A549 (cell line): ENCODE results near the gene SNAPIN. TPM values are rescaled to one million over a fixed set of nuclear protein-coding genes. Genes with fewer than 3 reads are reported as not detected.

Source experiments
- ATAC-seq, 2 experiments: fragments of 200-7000 bp in 1 of 2; fragments of >200 bp in 1 of 2; cut with Nextera tagmentation in 1 of 2; cut with Tn5 transposase in 1 of 2; 3 replicates each; pipeline versions ENCODE4 v1.8.0 to v1.9.1; 2018 to 2020; ENCODE audit warnings: mild to moderate bottlenecking in 1 of 2, moderate library complexity in 1 of 2
- CTCF ChIA-PET: fragments of 300-600 bp; sonication (Branson Sonifier 250); formaldehyde crosslinking; extraction: SDS; loops from one replicate; lab custom pipeline; 2021; ENCODE audit warnings: antibody characterized with exemption, inconsistent platforms; lab: Yijun Ruan, JAX
- POLR2A ChIA-PET: fragments of 350-600 bp; formaldehyde crosslinking; extraction: SDS; loops from one replicate; lab custom pipeline; 2021; ENCODE audit warnings: antibody characterized with exemption, inconsistent platforms; lab: Yijun Ruan, JAX
- DNase-seq, 2 experiments: peaks; one replicate each; pipeline versions ENCODE4 v3.0.0 to v3.0.0-alpha.2; 2011 to 2016; ENCODE audit warnings: low read depth in 1 of 2, low spot score in 1 of 2
- FAIRE-seq: peaks from 2 replicates; lab custom pipeline; 2011; peaks lifted over from hg19 to GRCh38; lab: Jason Lieb, UNC
- H3K27ac ChIP-seq, 2 experiments: fragments of >200 bp; sonication (Bioruptor Twin); formaldehyde crosslinking; 3 replicates each; pipeline ENCODE4 v1.5.1; 2016 to 2017
- H3K4me1 ChIP-seq: fragments of >200 bp; sonication (Bioruptor Twin); formaldehyde crosslinking; 3 replicates; pipeline ENCODE4 v1.6.1; 2016
- H3K4me2 ChIP-seq: fragments of >200 bp; sonication (Bioruptor Twin); formaldehyde crosslinking; 3 replicates; pipeline ENCODE4 v1.6.1; 2016
- H3K4me3 ChIP-seq: fragments of >200 bp; sonication (Bioruptor Twin); formaldehyde crosslinking; 3 replicates; pipeline ENCODE4 v1.5.1; 2016
- H3K9me3 ChIP-seq: fragments of >200 bp; sonication (Bioruptor Twin); formaldehyde crosslinking; 3 replicates; pipeline ENCODE4 v1.6.1; 2016
- BHLHE40 ChIP-seq: IDR thresholded peaks from 2 replicates; pipeline ENCODE4 v1.6.1; 2012; ENCODE audit warnings: low read depth, low read length, inconsistent platforms
- CEBPB ChIP-seq, 2 experiments: fragments of >200 bp in 1 of 2; sonication (Bioruptor Twin) in 1 of 2; formaldehyde crosslinking in 1 of 2; IDR thresholded peaks; 2 replicates each; pipeline ENCODE4 v1.6.1; 2012 to 2016
- CHD2 ChIP-seq: fragments of 150-350 bp; IDR thresholded peaks from 2 replicates; pipeline ENCODE4 v1.6.1; 2014; ENCODE audit warnings: low read length; ENCODE audit not compliant: partially characterized antibody
- CHD4 ChIP-seq: fragments of 200-600 bp; sonication (generic); IDR thresholded peaks from 2 replicates; pipeline ENCODE4 v1.6.1; 2016; ENCODE audit warnings: antibody characterized with exemption, mild to moderate bottlenecking, borderline replicate concordance
- EP300 ChIP-seq, 2 experiments: fragments of >200 bp; sonication (Bioruptor Twin); formaldehyde crosslinking; IDR thresholded peaks; 2 replicates in 1 of 2; 3 replicates in 1 of 2; pipeline ENCODE4 v1.6.1; 2016 to 2017
- ESRRA ChIP-seq: fragments of 150-350 bp; IDR thresholded peaks from 2 replicates; pipeline ENCODE4 v1.6.1; 2014; ENCODE audit warnings: mild to moderate bottlenecking, low read length, borderline replicate concordance
- FOSB ChIP-seq: fragments of 250-450 bp; sonication (Bioruptor Pico); IDR thresholded peaks from 2 replicates; pipeline ENCODE4 v1.5.0; 2020; ENCODE audit warnings: mild to moderate bottlenecking, moderate library complexity
- FOXS1 ChIP-seq: fragments of 250-450 bp; sonication (Bioruptor Pico); IDR thresholded peaks from 2 replicates; pipeline ENCODE4 v1.5.0; 2020; ENCODE audit warnings: mild to moderate bottlenecking, moderate library complexity
- HDAC2 ChIP-seq: fragments of 200-600 bp; sonication (generic); IDR thresholded peaks from 2 replicates; pipeline ENCODE4 v1.6.1; 2016
- HOXB13 ChIP-seq: fragments of 250-450 bp; sonication (Bioruptor Pico); IDR thresholded peaks from 2 replicates; pipeline ENCODE4 v1.5.0; 2020; ENCODE audit warnings: low read depth, mild to moderate bottlenecking, moderate library complexity
- HOXB5 ChIP-seq: fragments of 250-450 bp; sonication (Bioruptor Pico); IDR thresholded peaks from 2 replicates; pipeline ENCODE4 v1.5.0; 2020; ENCODE audit warnings: mild to moderate bottlenecking, moderate library complexity
- KDM5A ChIP-seq: fragments of 200-600 bp; sonication (generic); IDR thresholded peaks from 2 replicates; pipeline ENCODE4 v1.6.1; 2016; ENCODE audit warnings: antibody characterized with exemption, mild to moderate bottlenecking
- MAX ChIP-seq: IDR thresholded peaks from 2 replicates; pipeline ENCODE4 v1.6.1; 2012
- MAZ ChIP-seq: fragments of 150-350 bp; IDR thresholded peaks from 2 replicates; pipeline ENCODE4 v1.6.1; 2014; ENCODE audit warnings: antibody characterized with exemption, low read depth, low read length, borderline replicate concordance
- NFE2L2 ChIP-seq: fragments of 150-350 bp; conservative IDR thresholded peaks from 2 replicates; pipeline ENCODE4 v1.6.1; 2014; ENCODE audit warnings: low read length
- NR3C1 ChIP-seq: fragments of >200 bp; sonication (Bioruptor Twin); formaldehyde crosslinking; IDR thresholded peaks from 3 replicates; pipeline ENCODE4 v1.6.1; 2017
- POLR2A ChIP-seq: IDR thresholded peaks from 2 replicates; pipeline ENCODE4 v1.6.1; 2012; ENCODE audit warnings: mild to moderate bottlenecking, low read length
- POLR2AphosphoS2 ChIP-seq: conservative IDR thresholded peaks from 2 replicates; pipeline ENCODE4 v1.6.1; 2012; ENCODE audit warnings: low read length, improper control_type of control experiment, inconsistent platforms
- SREBF2 ChIP-seq: fragments of 450-650 bp; IDR thresholded peaks from 2 replicates; pipeline ENCODE4 v1.6.1; 2014; ENCODE audit warnings: mild to moderate bottlenecking, moderate library complexity
- TFCP2L1 ChIP-seq: fragments of 250-450 bp; sonication (Bioruptor Pico); IDR thresholded peaks from 2 replicates; pipeline ENCODE4 v1.5.0; 2021; ENCODE audit warnings: mild to moderate bottlenecking
- TP53 ChIP-seq: fragments of 250-450 bp; sonication (Bioruptor Pico); IDR thresholded peaks from 2 replicates; pipeline ENCODE4 v1.5.0; 2021; ENCODE audit warnings: mild to moderate bottlenecking, moderate library complexity
- ZFP36 ChIP-seq: fragments of 450-650 bp; IDR thresholded peaks from 2 replicates; pipeline ENCODE4 v1.6.1; 2014; ENCODE audit warnings: borderline replicate concordance; ENCODE audit not compliant: partially characterized antibody
- ZSCAN20 ChIP-seq: fragments of 250-450 bp; sonication (Bioruptor Pico); IDR thresholded peaks from 2 replicates; pipeline ENCODE4 v1.8.0; 2022; ENCODE audit warnings: mild to moderate bottlenecking, moderate library complexity
- WGBS: methylation state at CpG from one replicate; pipeline ENCODE4 v1.1.6; 2017; ENCODE audit errors: missing lambda C conversion rate; 5-methylcytosine and 5-hydroxymethylcytosine counted together
- polyA plus RNA-seq, 4 experiments: library from polyadenylated mRNA; depleted of rRNA in 3 of 4; stranded (reverse); fragments of >200 nt; fragmentation: RNase III in 1 of 4; extraction: RNeasy Plus Mini Kit Qiagen cat#74134 plus additional on column Dnase treatment in 1 of 4; gene quantifications; 2 replicates in 3 of 4; 3 replicates in 1 of 4; pipeline ENCODE4 v1.2.3, GENCODE V29; 2011 to 2017
- TF ChIP-seq, protein P1 (sequence below): fragments of >200 bp; sonication (Bioruptor Twin); formaldehyde crosslinking; IDR thresholded peaks from 3 replicates; pipeline ENCODE4 v1.6.1; 2016
- TF ChIP-seq, protein P2 (sequence below): fragments of 250-450 bp; sonication (Bioruptor Pico); IDR thresholded peaks from 2 replicates; pipeline ENCODE4 v1.5.0; 2020; ENCODE audit warnings: low read depth, mild to moderate bottlenecking, moderate library complexity
- TF ChIP-seq, protein P3 (sequence below): fragments of 250-450 bp; sonication (Bioruptor Pico); IDR thresholded peaks from 2 replicates; pipeline ENCODE4 v1.5.0; 2021; ENCODE audit warnings: mild to moderate bottlenecking, moderate library complexity, borderline replicate concordance
- TF ChIP-seq, protein P4 (sequence below): fragments of >200 bp; sonication (Bioruptor Twin); formaldehyde crosslinking; IDR thresholded peaks from 2 replicates; pipeline ENCODE4 v1.6.1; 2016
- TF ChIP-seq, protein P5 (sequence below): IDR thresholded peaks from 2 replicates; pipeline ENCODE4 v1.6.1; 2012; ENCODE audit warnings: low read depth, borderline replicate concordance

The SNAPIN gene
- polyA plus RNA-seq, 2 of the 4 experiments (the other 2 are of a cell fraction) = 52.6 to 71.4 TPM

DNA sequence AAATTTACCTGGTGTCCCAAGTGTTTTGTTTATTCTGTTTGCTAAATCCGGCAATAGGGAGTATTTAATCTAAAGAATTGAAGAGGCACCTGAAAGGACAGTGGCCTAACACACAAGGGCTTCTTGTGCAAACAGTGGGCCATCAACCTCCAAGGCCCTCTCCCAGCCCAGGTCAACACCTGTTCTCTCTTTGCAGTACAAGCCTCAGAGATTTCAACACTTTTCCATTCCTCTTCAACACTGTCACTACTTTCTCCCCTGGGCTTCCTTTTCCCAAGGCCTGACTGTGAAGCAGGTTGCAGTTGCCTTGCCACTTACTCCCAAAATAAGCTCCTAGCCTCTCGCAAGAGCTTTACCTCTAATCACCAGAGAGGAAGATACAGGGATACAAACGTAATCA is 3.2 kb upstream of the SNAPIN start:
- no peak for DNase-seq
- CTCF ChIA-PET = interaction anchor here (1.5 to 1.6 kb wide), 2 partner anchors 83 to 144 kb away, joined by 5 to 9 read pairs; no protein-coding TSS in a partner anchor

DNA sequence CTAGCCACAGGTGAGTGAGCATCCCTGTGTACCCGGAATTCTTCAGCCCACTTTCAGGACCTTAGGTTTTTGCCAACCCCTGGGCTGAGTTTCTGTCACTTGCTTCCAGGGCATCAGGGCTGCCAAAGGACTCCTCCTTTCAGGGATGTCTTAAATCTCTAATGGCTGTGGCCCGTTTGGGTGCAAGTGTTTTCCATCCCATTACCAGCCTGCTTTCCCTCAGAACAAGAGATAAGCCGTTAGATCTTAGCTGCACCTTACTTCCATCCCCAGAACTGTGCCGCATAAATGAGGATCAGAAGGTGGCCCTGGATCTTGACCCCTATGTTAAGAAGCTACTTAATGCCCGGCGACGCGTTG is 652 bp downstream of the SNAPIN start:
- ChIA-PET POLR2A (interaction anchor here (0.8 to 1.6 kb wide), 5 partner anchors 11 to 331 kb away, joined by 3 to 4 read pairs (median 4); partner anchors contain the start of genes CHTOP, CREB3L4 and S100A6), CTCF (interaction anchor here (0.7 to 2.1 kb wide), 10 partner anchors 9 to 307 kb away, joined by 3 to 14 read pairs (median 4); partner anchors contain the start of gene S100A13)
- Histone ChIP-seq H3K9me3 (no peaks in the 10 kb centered on the region), H3K4me3 (peak overlapping the region; percentile 69), H3K27ac (peak overlapping the region; percentile 86 to 94), H3K4me1 (peaks cover 12% of the 10 kb centered on the region; the same call in 2 of the 3 replicates), H3K4me2 (peak overlapping the region; percentile 89)
- no peak for DNase-seq
- peak; percentile 5 to 6; a peak in 4 of 6 replicates for ATAC-seq
- no peak for TF ChIP-seq CHD4
- TF ChIP-seq TP53 (CRISPR knock-in tag) = no peak
- TF ChIP-seq ZSCAN20 (CRISPR knock-in tag) = no peak
- no peak for TF ChIP-seq HOXB5 (CRISPR knock-in tag)
- TF ChIP-seq ZFP36 = no peak
- TF ChIP-seq, protein P1, sequence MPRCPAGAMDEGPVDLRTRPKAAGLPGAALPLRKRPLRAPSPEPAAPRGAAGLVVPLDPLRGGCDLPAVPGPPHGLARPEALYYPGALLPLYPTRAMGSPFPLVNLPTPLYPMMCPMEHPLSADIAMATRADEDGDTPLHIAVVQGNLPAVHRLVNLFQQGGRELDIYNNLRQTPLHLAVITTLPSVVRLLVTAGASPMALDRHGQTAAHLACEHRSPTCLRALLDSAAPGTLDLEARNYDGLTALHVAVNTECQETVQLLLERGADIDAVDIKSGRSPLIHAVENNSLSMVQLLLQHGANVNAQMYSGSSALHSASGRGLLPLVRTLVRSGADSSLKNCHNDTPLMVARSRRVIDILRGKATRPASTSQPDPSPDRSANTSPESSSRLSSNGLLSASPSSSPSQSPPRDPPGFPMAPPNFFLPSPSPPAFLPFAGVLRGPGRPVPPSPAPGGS = no peak
- TF ChIP-seq FOXS1 (CRISPR knock-in tag) = no peak
- TF ChIP-seq MAX = no peak
- no peak for TF ChIP-seq FOSB (CRISPR knock-in tag)
- WGBS = 44% methylated on average over 8 of the region's 8 CpGs
- FAIRE-seq = no peak

More for the DNA sequence above, 3.2 kb upstream of the SNAPIN start:
- H3K4me1 ChIP-seq = peaks cover 18% of the 10 kb centered on the region; the same call in 2 of the 3 replicates
- H3K9me3 ChIP-seq = no peaks in the 10 kb centered on the region
- H3K4me2 ChIP-seq = no peak overlapping the region
- TF ChIP-seq CEBPB (IDR thresholded peaks at IDR 0.05) = no peak
- TF ChIP-seq ESRRA = no peak
- no peak for TF ChIP-seq NFE2L2
- TF ChIP-seq TFCP2L1 = no peak
- TF ChIP-seq POLR2A = no peak
- no peak for TF ChIP-seq BHLHE40
- TF ChIP-seq POLR2AphosphoS2 = no peak
- TF ChIP-seq MAZ = no peak
- TF ChIP-seq FOXS1 (CRISPR knock-in tag) = no peak
- no peak for TF ChIP-seq ZFP36
- no peak for TF ChIP-seq NR3C1
- no peak overlapping the region for H3K4me3 ChIP-seq
- WGBS = 86% methylated on average over 3 of the region's 3 CpGs
- H3K27ac ChIP-seq = no peak overlapping the region
- POLR2A ChIA-PET = no interaction called here
- ATAC-seq = no peak
- no peak for FAIRE-seq

DNA sequence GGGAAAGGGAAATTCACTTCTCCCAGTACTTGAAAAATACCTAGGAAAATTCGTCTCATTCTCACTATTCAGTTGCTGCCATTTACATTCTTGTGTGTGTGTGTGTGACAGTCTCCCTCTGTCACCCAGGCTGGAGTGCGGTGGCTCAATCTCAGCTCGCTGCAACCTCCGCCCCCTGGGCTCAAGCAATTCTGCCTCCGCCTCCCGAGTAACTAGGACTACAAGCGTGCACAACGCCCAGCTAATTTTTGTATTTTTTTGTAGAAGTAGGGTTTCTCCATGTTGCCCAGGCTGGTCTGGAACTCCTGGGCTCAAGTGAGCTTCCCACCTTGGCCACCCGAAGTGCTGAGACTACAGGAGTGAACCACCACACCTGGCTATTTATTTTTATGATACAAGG is 1.2 kb downstream of the SNAPIN start:
- H3K4me1 ChIP-seq = peaks cover 12% of the 10 kb centered on the region; the same call in 2 of the 3 replicates
- FAIRE-seq (no peak), DNase-seq (no peak), ATAC-seq (no peak)
- TF ChIP-seq, protein P2, sequence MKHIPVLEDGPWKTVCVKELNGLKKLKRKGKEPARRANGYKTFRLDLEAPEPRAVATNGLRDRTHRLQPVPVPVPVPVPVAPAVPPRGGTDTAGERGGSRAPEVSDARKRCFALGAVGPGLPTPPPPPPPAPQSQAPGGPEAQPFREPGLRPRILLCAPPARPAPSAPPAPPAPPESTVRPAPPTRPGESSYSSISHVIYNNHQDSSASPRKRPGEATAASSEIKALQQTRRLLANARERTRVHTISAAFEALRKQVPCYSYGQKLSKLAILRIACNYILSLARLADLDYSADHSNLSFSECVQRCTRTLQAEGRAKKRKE = no peak
- TF ChIP-seq EP300 (IDR thresholded peaks at IDR 0.05) = no peak
- TF ChIP-seq, protein P3, sequence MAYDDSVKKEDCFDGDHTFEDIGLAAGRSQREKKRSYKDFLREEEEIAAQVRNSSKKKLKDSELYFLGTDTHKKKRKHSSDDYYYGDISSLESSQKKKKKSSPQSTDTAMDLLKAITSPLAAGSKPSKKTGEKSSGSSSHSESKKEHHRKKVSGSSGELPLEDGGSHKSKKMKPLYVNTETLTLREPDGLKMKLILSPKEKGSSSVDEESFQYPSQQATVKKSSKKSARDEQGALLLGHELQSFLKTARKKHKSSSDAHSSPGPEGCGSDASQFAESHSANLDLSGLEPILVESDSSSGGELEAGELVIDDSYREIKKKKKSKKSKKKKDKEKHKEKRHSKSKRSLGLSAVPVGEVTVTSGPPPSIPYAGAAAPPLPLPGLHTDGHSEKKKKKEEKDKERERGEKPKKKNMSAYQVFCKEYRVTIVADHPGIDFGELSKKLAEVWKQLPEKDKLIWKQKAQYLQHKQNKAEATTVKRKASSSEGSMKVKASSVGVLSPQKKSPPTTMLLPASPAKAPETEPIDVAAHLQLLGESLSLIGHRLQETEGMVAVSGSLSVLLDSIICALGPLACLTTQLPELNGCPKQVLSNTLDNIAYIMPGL (CRISPR knock-in tag) = no peak
- TF ChIP-seq HDAC2 = no peak
- TF ChIP-seq, protein P4, sequence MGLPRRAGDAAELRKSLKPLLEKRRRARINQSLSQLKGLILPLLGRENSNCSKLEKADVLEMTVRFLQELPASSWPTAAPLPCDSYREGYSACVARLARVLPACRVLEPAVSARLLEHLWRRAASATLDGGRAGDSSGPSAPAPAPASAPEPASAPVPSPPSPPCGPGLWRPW = no peak
- no peak for TF ChIP-seq KDM5A
- no peak for TF ChIP-seq SREBF2
- TF ChIP-seq HOXB5 (CRISPR knock-in tag) = no peak
- no peak for TF ChIP-seq HOXB13 (CRISPR knock-in tag)
- no peak for TF ChIP-seq NR3C1
- TF ChIP-seq CHD2 = no peak
- TF ChIP-seq, protein P5, sequence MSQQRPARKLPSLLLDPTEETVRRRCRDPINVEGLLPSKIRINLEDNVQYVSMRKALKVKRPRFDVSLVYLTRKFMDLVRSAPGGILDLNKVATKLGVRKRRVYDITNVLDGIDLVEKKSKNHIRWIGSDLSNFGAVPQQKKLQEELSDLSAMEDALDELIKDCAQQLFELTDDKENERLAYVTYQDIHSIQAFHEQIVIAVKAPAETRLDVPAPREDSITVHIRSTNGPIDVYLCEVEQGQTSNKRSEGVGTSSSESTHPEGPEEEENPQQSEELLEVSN = no peak
- no peak for TF ChIP-seq CEBPB (IDR thresholded peaks at IDR 0.05)
- no peak for TF ChIP-seq TFCP2L1
- POLR2A ChIA-PET = interaction anchor here (1.0 to 1.6 kb wide), 3 partner anchors 26 to 331 kb away, joined by 3 to 4 read pairs (median 4); partner anchors contain the start of genes CHTOP and S100A6
- H3K27ac ChIP-seq = no peak overlapping the region
- CTCF ChIA-PET = interaction anchor here (0.6 to 2.1 kb wide), 9 partner anchors 10 to 688 kb away, joined by 3 to 14 read pairs (median 5); partner anchors contain the start of gene S100A13
- peak overlapping the region; percentile 69 for H3K4me3 ChIP-seq
- peak overlapping the region; percentile 89 for H3K4me2 ChIP-seq
- WGBS = 91% methylated on average over 9 of the region's 9 CpGs
- H3K9me3 ChIP-seq = no peaks in the 10 kb centered on the region
